Lower leg skin (tissue), 3 donors: Measurements from ENCODE around the gene PLEKHO2.

ENCODE experiments used
- POLR2A ChIP-seq, 2 donors: fragments of 450-650 bp; IDR thresholded peaks; one replicate each; pipeline ENCODE4 v1.6.1; 2016 to 2017; ENCODE audit warnings: antibody characterized with exemption in 2 of 2, mild to moderate bottlenecking in 1 of 2, moderate library complexity in 1 of 2
- TF ChIP-seq, protein P1 (sequence below), 3 donors: fragments of 450-650 bp; IDR thresholded peaks; one replicate each; pipeline ENCODE4 v1.5.1; 2016; ENCODE audit warnings: antibody characterized with exemption in 3 of 3, mild to moderate bottlenecking in 3 of 3, moderate library complexity in 2 of 3

DNA sequence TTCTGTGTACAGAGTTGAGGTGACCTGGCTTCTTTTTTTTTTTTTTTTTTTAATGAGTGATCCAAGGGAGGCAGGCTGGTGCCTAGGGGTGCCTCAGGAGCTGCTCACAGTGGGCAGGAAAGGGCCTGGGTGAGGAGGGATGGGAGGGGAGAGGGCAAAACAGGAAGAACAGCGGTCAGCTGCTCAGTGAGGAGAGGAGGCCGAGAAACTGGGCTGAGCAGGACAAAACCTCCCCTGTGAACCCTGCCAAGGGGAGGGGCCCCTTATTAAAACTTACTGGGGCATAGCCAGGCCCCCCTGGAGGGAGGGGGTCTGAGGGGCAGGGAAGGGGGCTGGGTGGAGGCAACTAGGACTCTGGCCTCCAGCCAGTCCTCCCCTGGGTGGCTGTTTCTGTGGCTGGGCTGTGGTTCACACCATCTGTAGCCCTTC lies 3.5 kb downstream of the PLEKHO2 start:
- TF ChIP-seq, protein P1, sequence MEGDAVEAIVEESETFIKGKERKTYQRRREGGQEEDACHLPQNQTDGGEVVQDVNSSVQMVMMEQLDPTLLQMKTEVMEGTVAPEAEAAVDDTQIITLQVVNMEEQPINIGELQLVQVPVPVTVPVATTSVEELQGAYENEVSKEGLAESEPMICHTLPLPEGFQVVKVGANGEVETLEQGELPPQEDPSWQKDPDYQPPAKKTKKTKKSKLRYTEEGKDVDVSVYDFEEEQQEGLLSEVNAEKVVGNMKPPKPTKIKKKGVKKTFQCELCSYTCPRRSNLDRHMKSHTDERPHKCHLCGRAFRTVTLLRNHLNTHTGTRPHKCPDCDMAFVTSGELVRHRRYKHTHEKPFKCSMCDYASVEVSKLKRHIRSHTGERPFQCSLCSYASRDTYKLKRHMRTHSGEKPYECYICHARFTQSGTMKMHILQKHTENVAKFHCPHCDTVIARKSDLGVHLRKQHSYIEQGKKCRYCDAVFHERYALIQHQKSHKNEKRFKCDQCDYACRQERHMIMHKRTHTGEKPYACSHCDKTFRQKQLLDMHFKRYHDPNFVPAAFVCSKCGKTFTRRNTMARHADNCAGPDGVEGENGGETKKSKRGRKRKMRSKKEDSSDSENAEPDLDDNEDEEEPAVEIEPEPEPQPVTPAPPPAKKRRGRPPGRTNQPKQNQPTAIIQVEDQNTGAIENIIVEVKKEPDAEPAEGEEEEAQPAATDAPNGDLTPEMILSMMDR (IDR thresholded peaks at IDR 0.05): no peak
- no peak for TF ChIP-seq POLR2A (IDR thresholded peaks at IDR 0.05)
